HepG2 (cell line): ENCODE results near the gene NAALADL1. TPM values are rescaled to one million over a fixed set of nuclear protein-coding genes. Genes with fewer than 3 reads are reported as not detected.
A peak's percentile ranks its signal among the peaks of the same experiment; 100 is the strongest.

Source experiments
- ARID5B ChIP-seq: IDR thresholded peaks from 2 replicates; pipeline ENCODE4 v1.4.0; 2020; ENCODE audit warnings: mild to moderate bottlenecking, missing genetic modification reagents
- HDAC2 ChIP-seq: sonication (generic); formaldehyde crosslinking; IDR thresholded peaks from 2 replicates; pipeline ENCODE4 v1.4.0; 2020; ENCODE audit warnings: missing genetic modification reagents
- MIER2 ChIP-seq: IDR thresholded peaks from 2 replicates; pipeline ENCODE4 v1.6.1; 2016; ENCODE audit warnings: missing biosample characterization, missing genetic modification reagents
- MIER3 ChIP-seq: IDR thresholded peaks from 2 replicates; pipeline ENCODE4 v1.6.1; 2016; ENCODE audit warnings: missing compliant biosample characterization, borderline replicate concordance
- MZF1 ChIP-seq: sonication (generic); formaldehyde crosslinking; IDR thresholded peaks from 2 replicates; pipeline ENCODE4 v1.8.1; 2023; ENCODE audit warnings: mild to moderate bottlenecking, missing genetic modification reagents, borderline replicate concordance
- NR2C2 ChIP-seq: sonication (generic); formaldehyde crosslinking; IDR thresholded peaks from 2 replicates; pipeline ENCODE4 v1.4.0; 2020; ENCODE audit warnings: missing genetic modification reagents, mild to moderate bottlenecking, moderate library complexity, borderline replicate concordance
- POLR2AphosphoS2 ChIP-seq: IDR thresholded peaks from 2 replicates; pipeline ENCODE4 v1.6.1; 2011; ENCODE audit warnings: low read depth, low read length, improper control_type of control experiment
- RFX1 ChIP-seq: fragments of 450-650 bp; IDR thresholded peaks from 2 replicates; pipeline ENCODE4 v1.6.1; 2017
- SAP130 ChIP-seq: IDR thresholded peaks from 2 replicates; pipeline ENCODE4 v1.6.1; 2016; ENCODE audit warnings: low read depth
- TCF7L2 ChIP-seq: IDR thresholded peaks from 2 replicates; pipeline ENCODE4 v1.6.1; 2011; ENCODE audit warnings: mild to moderate bottlenecking, low read depth, low read length, moderate library complexity
- ZBTB40 ChIP-seq, 2 experiments: fragments of 450-650 bp in 1 of 2; sonication (generic) in 1 of 2; formaldehyde crosslinking in 1 of 2; IDR thresholded peaks; 2 replicates each; pipeline versions ENCODE4 v1.6.1 to v1.8.0; 2016 to 2022; ENCODE audit warnings: antibody characterized with exemption in 1 of 2, mild to moderate bottlenecking in 1 of 2, missing genetic modification reagents in 1 of 2
- ZFX ChIP-seq: sonication (generic); formaldehyde crosslinking; IDR thresholded peaks from 2 replicates; pipeline ENCODE4 v1.4.0; 2020; ENCODE audit warnings: mild to moderate bottlenecking, low read depth, missing genetic modification reagents, moderate library complexity
- ZMAT5 ChIP-seq: sonication (generic); formaldehyde crosslinking; IDR thresholded peaks from 2 replicates; pipeline ENCODE4 v1.5.0; 2020; ENCODE audit warnings: mild to moderate bottlenecking, low read depth, missing genetic modification reagents, borderline replicate concordance
- ZSCAN12 ChIP-seq: sonication (generic); formaldehyde crosslinking; IDR thresholded peaks from 2 replicates; pipeline ENCODE4 v1.9.0; 2021; ENCODE audit warnings: mild to moderate bottlenecking, missing genetic modification reagents
- polyA plus RNA-seq, 8 experiments: library from polyadenylated mRNA; depleted of rRNA in 3 of 8; stranded (reverse) in 7 of 8; unstranded in 1 of 8; fragments of >200 nt; fragmentation: Illumina TruSeq in 4 of 8; extraction: Trizol in 4 of 8; gene quantifications; 2 replicates each; pipeline versions ENCODE4 v1.2.1 to v1.2.3, GENCODE V29; 2011 to 2016; ENCODE audit warnings: low read depth in 4 of 8, missing spikeins in 1 of 8, mixed read lengths in 1 of 8; ENCODE audit not compliant: insufficient read depth in 1 of 8
- total RNA-seq, 5 experiments: library from RNA; depleted of rRNA; stranded (reverse); fragments of >200 nt; fragmentation: Illumina TruSeq; extraction: Trizol; gene quantifications; 2 replicates each; pipeline ENCODE4 v1.2.3, GENCODE V29; 2016; ENCODE audit warnings: low read depth in 1 of 5
- TF ChIP-seq, protein P1 (sequence below): IDR thresholded peaks from 2 replicates; pipeline ENCODE4 v1.6.1; 2012; ENCODE audit warnings: low read depth, low read length, improper control_type of control experiment

Gene NAALADL1
- total and polyA plus RNA-seq, 2 of the 13 experiments (the other 11 are each of a cell fraction or from before 2014, with no cell fraction given), result 9.3 to 33.9 TPM

DNA sequence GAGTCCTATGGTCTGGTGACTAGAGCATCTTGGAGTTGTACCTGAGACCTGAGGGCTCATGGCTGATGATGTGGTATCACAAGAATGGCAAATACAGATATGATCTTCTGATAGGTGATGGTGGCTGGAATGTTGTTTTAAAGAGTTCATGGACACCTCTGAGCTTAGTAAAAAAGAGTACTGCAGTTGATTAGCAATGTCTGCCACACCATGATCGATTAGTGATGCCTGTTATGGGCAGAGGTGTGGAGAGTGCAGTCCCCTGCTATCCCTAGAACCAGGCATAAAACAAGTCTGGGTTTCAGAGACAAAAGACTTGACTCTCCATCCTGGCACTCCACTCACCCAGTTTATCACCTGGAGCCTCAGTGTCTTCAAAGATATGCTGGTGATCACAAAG lies 60.2 kb downstream of the NAALADL1 start (continued):
- no peak for TF ChIP-seq ZSCAN12 (CRISPR knock-in tag)
- no peak for TF ChIP-seq MIER2 (CRISPR knock-in tag)
- TF ChIP-seq RFX1, result no peak
- TF ChIP-seq ZMAT5 (CRISPR knock-in tag), result no peak
- TF ChIP-seq NR2C2 (CRISPR knock-in tag), result 0 out of 2 replicates have a peak, but pooled peaks have one; percentile 6
- peak; percentile 38; the same call in 1 of the 2 replicates for TF ChIP-seq MIER3 (CRISPR knock-in tag)
- peak; percentile 79 for TF ChIP-seq SAP130
- TF ChIP-seq, protein P1, sequence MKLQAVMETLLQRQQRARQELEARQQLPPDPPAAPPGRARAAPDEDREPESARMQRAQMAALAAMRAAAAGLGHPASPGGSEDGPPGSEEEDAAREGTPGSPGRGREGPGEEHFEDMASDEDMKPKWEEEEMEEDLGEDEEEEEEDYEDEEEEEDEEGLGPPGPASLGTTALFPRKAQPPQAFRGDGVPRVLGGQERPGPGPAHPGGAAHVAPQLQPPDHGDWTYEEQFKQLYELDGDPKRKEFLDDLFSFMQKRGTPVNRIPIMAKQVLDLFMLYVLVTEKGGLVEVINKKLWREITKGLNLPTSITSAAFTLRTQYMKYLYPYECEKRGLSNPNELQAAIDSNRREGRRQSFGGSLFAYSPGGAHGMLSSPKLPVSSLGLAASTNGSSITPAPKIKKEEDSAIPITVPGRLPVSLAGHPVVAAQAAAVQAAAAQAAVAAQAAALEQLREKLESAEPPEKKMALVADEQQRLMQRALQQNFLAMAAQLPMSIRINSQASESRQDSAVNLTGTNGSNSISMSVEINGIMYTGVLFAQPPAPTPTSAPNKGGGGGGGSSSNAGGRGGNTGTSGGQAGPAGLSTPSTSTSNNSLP, result 0 out of 2 replicates have a peak, but pooled peaks have one; percentile 25
- no peak for TF ChIP-seq TCF7L2
- TF ChIP-seq MZF1 (CRISPR knock-in tag), result no peak
- TF ChIP-seq ZBTB40 (IDR thresholded peaks at IDR 0.05), result no peak
- TF ChIP-seq ZBTB40 (CRISPR knock-in tag; IDR thresholded peaks at IDR 0.05), result no peak
- 0 out of 2 replicates have a peak, but pooled peaks have one; percentile 12 for TF ChIP-seq ARID5B (CRISPR knock-in tag)
- TF ChIP-seq ZFX (CRISPR knock-in tag), result 0 out of 2 replicates have a peak, but pooled peaks have one; percentile 9
- TF ChIP-seq HDAC2 (CRISPR knock-in tag), result peak; percentile 31; the same call in 1 of the 2 replicates
- TF ChIP-seq POLR2AphosphoS2, result peak; percentile 92; the same call in 1 of the 2 replicates
